ENCODE data around the gene POLR1C.

DNA sequence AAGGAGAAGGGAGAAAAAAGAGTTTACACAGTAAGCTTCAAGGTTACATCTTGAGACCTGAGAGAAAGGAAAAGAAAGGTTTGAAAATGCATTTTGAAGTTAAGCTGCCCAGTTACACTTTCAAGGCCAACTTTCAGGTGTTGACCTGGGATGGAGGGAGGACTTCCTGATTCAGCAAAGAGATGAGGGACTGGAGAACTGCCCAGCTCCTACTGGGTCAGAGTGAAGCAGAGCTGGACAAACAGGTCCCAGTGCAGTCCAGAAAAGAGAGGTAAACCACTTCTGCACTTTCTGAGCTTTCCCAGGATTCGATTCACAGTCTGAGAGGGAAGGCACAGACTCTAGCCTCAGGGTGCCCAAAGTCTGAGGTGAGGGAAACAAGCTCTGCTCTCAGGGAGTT, 45.5 kb upstream of the POLR1C start:
- TF ChIP-seq BHLHE40 (IDR thresholded peaks at IDR 0.05; ENCODE audit: borderline replicate concordance), result no peak
- no peak for TF ChIP-seq SUZ12 (IDR thresholded peaks at IDR 0.05)
- no peak for TF ChIP-seq FOXM1 (IDR thresholded peaks at IDR 0.05; ENCODE audit: borderline replicate concordance)
- no peak for TF ChIP-seq FOXK2 (IDR thresholded peaks at IDR 0.05)
- TF ChIP-seq FOXA1 (IDR thresholded peaks at IDR 0.05), result no peak
- TF ChIP-seq ZNF384 (IDR thresholded peaks at IDR 0.05), result no peak
